ENCODE data around the gene GNAQ.

GNAQ gene

DNA sequence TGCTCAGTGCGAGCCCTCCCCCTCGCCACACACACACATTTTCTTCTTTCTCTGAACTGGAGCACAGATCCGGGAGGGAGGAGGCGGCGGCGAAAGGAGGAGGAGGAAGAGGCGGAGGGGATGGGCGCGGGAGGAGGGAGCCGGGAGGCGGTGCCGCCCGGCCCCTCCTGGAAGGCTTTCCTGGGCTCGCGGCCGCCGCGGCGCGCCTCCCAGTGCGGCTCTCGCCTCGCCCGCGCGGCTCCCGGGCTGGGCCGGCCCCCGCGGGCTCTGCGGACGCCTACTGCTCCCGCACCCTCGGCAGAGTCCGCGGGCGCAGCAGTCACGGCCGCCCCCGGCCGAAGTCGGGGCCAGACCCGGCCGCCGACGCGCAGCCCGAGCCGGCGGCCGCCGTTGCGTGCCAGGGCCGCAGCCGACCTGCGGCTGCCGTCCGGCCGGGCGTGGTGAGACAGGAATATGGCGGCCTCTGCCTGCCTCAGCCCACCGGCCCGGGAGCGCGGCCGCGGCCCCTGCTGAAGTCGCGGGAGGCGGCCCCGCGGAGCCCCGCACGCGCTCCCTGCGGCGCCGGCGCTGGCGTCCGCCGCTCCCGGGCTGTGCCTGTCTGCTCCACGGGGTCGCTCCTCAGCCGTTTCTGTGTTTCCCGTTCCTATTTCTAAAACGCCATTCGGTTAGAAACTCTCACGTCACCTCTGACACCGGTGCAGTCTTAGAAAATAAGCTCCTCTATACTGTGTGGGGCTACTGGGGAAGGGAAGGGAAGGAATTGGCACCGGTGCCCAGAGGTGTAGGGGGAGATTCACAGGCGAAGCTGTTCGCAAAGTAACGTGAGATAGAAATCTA, 500 bp upstream of the GNAQ start:
- DNase-seq (ENCODE audit: low read depth): peak; percentile 62

DNA sequence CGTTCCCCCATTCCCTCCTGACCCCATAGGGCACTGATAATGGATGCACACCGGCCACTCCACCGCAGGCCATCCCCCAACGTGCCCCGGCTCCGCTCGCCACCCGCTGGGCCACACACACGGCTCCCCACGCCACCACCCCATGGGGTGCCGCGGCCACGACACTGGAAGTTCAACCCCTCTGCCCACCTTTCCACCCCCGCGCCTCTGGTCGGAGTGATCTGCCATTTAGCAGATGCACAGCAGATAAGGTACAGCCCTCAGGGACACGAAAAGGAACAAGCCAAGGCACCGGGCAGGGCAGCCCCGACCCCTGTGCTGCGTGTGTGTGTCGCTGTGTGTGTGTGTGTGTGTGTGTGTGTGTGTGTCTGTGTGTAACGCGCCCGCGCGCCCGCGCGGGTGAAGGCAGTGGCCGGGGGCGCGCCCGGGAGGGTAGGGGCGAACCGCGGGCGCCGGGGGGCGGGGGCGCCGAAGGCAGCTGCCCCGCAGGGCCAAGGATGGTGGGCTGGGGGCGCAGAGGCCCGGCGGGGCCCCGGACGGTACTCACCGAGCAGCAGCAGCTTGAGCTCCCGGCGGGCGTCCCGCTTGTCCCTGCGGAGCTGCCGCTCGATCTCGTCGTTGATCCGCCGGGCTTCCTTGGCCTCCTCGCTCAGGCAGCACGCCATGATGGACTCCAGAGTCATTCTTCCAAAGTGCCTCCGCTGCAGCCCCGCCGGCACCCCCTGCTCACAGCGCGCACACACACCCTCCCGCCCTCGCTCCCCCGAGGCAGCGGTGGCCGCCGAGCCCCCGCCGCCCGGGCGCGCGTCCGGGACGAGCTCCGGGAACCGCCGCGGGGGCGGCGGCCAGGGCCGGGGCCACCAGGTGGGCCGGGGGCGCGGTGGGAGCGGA, 813 bp downstream of the GNAQ start:
- DNase-seq (ENCODE audit: low read depth): peak; percentile 45

DNA sequence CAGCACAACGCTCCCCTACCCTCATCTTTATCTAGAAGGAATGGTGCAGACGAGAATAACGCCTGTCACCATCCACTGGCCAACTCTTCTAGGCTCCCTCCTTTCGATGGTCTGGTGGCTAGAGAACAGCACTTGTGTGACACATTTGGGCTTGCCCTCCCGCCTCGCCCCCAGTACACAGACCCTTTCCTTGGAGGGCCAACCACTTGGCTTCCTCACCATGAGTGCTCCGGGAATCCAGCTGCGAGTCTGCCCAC, 1.4 kb downstream of the GNAQ start:
- peak; percentile 12 for DNase-seq (ENCODE audit: low read depth)

DNA sequence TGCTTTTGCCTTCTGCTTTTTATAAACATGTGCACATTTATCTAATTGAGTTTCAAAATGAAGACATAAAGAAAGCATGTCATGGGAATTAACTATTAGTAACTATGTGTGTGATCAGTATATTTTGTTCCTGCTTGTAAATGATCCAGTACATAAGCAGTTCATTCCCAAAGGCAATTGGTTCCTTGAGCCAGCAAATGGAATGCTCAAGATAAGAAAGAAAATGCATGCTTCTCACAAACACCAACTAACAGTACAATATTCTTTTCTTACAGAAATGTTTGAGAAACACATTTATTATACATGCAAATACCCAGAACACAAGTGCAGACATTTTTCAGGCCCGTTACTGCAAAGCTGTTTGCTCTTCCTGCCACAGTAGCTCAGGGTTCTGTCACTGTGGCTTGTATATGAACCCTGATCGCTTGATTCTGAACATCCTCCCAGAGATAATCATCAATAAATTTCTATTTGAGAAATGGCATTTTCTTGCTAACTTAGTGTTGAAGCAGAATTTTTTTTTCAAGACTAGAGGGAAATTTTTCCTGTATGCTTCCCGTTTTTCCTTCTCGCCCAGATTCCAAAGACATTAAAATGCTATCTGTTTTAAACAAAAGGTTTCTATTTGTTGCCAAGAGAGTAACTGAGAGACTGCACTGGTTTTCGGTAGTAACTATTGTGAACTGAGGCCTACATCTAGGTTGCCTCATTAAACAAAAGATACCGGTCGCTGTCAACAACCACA, 1.9 kb downstream of the GNAQ start:
- DNase-seq (ENCODE audit: low read depth): no peak

DNA sequence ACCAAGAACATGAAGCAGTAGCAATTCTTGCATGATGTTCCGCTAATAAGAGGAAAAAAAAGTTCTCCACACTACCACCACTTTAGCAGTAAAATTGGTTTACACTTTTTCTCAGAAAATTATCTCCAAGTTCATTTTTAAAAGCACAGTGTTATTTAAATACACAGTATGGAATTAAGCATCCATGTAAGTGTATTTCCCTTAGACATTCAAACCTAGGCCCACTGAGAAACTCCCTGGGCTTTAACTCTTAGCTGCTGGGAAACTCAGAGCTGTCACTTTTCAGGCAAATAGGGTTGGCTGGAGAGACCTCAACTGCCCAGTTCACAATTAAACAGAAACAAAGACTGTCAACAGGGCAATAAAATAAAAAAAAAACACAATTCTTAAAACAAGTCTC, 2.7 kb downstream of the GNAQ start:
- DNase-seq (ENCODE audit: low read depth): no peak

DNA sequence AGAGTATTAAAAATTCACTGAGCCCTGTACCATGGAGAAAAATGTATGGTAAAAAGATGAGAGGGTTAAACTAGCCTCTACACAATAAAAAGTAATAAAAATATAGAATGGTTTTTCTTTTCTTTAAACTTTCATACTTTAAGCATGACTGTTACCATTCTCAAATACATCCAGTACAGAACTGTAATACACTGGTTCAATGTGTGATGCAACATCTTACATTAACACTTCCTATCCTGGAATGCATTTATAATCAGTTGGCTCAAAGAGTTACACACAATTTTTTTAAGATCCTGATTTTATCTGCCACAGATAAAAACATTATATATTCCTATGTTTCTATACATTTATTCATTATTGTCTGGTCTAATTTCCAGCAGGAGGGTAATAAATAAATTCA, 4.7 kb downstream of the GNAQ start:
- DNase-seq (ENCODE audit: low read depth): no peak

DNA sequence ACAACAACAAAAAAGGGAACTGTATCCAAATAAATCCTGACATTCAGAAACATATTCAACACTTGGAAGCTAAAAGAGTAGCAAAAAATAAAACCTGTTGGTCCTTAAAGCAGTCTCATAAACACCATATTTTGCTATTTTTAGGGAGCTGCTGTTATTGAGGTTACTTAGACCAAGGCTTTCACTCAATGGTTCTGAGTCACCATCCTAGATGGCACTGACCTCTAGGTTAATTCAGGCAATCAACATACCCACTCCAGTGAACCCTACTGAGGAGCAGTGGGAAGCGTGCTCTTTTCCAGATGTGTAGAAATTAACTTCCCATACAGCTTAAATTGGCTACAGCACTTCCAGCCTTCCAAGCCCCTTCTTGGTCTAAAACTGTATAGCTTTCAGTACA, 5.2 kb downstream of the GNAQ start:
- no peak for DNase-seq (ENCODE audit: low read depth)

DNA sequence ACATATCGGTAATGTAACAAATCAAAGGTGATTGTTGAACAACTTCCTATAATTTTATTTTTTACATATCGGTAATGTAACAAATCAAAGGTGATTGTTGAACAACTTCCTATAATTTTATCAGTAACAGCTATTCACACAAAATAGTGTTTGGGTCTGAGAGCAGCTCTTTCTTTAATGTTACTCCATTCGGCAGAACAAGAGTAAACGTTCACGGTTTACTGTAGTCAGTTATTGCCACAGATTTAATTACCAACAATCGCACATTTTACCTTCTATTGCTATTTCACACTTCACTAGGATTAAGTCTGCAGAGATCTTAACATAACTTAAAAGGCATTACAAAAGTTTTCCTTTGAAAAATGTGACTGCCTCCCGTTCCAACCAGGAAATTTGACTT, 6.4 kb downstream of the GNAQ start:
- no peak for DNase-seq (ENCODE audit: low read depth)

DNA sequence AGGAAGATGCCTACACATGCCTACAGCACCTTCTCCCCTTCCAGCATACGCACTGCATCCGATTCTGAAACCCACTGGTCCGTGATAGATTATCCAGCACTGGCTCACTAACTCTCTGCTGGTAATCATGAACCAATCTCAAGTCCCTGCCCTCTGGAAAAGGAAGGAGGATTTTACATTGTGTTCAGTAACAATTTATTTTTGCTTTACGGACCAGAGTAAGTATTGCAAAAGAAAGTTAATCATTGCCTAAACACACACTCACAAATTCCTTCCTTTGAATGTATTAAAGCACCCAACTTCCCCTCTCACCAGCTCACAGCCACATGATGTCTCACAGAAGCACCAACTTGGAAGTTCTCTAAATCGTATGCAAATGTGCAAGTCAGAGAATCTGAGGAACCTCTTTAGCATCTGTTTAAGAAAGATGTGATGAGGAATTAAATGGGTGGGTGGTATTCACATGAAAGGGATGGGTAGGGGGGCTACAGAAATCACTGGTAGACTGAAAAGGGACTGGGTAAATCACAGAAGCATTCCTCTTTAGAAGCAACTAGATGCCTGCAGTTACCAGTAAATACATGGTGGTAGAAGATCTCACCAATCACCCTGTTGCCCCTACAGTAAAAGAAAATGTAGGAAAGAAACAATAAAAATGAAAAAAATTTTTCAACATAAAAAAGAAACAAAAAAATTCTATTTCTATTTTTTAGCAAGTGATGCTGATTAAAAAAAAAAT, 8.4 kb downstream of the GNAQ start:
- DNase-seq (ENCODE audit: low read depth): no peak

DNA sequence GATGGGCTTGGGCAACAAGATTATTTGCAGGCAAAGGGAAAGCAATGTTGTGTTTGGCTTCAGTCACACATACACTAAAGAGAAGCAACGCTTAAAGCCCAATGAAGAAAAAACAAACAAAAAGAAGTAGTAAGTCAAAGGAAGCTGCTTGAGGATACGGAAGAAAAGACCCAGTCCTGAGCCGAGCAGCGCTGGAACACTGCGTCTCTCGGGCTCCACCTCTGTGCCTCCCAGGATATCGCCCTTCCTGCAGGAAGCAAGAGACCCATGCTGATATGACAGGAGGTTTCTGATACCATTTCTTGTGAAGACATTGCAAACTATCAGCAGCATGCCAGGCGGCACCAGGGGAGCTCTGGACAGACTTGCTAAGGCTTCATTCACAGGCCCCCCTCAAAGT, 9.9 kb downstream of the GNAQ start:
- DNase-seq (ENCODE audit: low read depth): no peak

DNA sequence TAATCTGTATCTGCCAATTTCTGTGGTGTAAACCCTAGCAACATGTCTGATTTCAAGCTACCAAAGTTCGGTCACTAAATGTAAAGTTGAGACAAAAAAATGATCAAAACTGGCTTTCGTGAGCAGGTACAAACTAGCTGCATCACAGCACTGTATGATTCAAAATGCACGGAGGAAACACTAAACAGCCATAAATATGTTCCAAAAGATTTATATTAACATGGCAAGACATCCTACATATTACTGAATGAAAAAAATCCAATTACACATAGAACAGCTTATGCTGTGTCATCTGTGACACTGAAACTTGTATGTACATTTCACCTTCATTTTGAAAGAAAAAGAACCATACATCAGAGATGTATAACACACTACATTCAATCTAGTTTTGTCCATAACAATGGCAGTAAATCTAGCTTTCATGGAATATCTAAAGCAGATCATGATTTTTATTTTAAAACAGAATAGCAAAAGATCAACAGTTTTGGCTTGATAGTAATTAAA, 14.4 kb downstream of the GNAQ start:
- no peak for DNase-seq (ENCODE audit: low read depth)

DNA sequence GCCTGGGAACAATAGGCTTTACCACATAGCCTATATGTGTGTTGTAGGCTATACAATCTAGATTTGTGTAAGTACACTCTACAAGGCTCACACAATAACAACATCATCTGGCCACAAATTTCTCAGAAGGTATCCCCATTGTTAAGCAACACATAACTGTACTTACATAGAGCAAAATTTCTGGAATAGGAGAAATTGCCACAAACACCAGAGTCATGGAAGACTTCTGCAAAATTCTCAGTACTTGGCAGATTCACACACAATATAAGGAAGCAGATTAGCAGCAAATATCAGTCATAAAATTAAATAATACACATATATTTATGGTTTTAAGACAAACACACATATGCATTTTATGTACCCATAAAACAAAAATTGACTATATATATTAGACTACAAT, 16.4 kb downstream of the GNAQ start:
- DNase-seq (ENCODE audit: low read depth): no peak

DNA sequence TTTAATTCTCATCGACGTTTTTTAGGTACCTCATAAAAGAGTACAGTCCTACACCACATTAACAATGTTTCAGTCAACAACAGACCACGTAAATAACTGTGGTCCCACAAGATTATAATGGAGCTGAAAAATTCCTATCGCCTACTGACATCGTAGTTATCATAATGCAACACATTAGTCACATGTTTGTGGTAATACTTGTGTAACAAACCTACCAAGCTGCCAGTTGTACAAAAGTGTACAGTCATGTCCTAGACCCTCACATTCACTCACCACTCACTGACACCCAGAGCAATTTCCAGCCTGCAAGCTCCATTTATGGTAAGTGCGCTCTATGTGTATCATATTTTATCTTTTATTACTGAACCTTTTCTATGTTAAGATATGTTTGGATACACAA, 16.8 kb downstream of the GNAQ start:
- no peak for DNase-seq (ENCODE audit: low read depth)

DNA sequence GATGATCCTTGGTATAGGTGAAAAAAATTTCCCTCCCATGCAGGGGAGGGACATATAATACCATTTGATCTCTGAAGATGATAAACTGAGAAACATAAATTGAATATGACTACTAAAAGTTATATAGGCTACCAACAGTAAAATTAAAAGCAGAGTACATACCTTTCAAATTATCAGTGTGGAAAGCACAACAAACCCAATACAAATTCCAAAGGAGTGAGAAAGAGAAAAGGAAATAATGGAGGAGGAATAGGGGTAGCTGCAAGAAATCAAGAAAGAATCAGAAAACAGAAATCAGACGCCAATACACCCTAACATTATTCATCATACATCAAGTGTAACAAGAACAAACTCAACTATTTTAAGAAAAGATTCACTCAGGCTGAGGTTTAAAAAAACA, 17.7 kb downstream of the GNAQ start:
- DNase-seq (ENCODE audit: low read depth): no peak

DNA sequence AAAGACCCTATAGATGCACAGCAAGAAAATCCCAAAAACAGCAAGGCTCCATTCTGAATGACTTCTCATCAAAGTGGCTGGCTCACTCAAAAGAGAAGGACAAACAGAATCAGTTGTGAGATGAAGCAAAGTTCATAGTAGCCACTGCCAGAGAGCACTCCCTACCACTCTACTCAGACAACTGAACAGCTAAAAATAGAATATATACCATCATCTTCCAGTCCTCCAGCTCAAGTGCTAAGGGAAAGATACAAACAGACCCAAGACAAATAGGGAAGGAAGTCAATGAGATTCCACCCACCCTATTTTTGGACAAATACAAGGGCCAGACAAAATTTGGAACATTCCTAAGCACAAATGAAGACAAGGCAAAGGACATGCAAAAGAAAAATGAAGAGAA, 20.6 kb downstream of the GNAQ start:
- DNase-seq (ENCODE audit: low read depth): no peak

DNA sequence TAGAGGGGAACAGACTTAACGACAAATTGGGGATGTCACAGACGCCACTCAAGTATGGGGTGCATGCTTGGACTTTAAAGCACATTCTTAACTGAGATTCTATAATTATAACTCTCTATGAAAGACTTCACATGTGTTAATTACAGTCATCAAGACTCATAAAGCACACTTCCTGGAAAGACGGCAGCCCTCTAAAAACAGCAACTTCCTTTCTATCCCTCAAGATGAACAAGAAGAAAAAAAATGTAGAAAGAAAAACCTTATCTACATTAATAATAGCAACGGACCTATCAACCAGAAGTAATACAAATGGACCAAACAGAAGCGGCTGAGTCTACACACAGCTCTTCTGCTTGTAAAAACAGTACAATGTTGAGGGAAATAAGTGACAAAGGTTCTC, 21.2 kb downstream of the GNAQ start:
- no peak for DNase-seq (ENCODE audit: low read depth)

DNA sequence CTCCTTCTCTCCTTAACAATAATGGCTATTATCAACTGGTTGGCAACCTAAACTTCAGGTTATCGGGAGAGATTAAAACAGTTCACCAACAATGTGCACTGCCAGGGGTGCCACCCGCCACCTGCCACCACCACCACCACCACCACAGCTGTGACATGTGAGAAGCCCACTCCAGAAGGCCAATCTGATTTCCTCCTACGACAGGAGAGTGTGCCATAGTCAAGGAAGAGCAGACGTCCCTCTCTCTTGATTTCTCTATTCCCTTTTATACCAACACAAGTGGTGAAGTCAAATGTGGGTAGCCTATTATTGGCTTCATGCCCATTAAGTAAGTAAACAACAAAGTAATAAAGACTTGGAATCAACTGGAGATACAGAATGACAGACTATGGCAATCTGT, 22.4 kb downstream of the GNAQ start:
- DNase-seq (ENCODE audit: low read depth): no peak

DNA sequence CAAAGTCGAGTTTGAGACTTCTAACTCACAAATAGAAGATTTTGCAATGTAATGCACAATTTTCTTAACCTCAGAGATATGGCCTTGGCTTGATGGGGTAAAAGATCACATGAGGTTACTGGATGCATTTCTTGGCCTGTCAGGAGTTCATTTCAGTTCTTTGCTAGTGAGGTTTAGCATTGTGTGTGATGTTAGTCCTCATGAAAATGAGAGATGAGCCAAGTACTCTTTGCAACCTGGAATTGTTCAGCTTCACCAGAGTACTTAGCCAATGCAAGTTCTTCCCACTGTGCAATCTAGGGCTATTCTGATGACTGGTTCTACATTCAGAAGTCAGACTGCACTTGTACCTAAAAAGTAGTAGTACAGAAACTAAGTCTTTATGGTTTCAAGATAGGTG, 24.9 kb downstream of the GNAQ start:
- DNase-seq (ENCODE audit: low read depth): no peak

DNA sequence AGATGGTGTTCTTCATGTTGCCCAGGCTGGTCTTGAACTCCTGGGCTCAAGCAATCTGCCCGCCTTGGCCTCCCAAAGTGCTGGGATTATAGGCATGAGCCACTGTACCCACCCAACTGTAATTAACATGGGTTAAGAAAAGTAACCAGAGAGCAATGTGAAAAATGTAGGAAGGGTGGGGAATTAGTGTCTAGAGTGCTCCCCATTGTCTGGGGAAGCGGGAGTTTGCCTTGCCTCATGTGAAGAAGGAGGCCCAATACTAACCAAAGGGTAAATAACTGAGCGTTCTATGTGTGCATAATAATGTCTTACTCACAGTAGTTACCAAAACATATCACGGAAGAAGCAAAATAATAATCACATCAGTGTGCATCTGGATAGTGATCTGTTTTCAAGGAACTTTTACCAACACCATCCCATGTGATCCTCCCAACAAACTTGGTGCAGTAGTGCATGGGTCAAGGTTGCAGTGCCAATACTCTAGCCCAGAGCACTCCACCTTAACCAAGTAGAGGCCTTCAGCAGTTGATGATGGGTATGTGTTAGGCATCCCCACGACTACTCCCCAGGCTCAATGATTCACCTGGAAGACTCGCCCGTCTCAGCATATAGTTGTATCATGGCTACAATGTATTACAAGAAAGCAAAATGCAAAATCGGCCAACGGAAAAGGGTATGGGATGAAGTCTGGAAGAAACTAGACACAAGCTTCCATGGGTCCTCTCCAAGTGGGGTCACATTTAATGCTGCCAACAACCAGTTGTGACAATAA, 26.2 kb downstream of the GNAQ start:
- no peak for DNase-seq (ENCODE audit: low read depth)

DNA sequence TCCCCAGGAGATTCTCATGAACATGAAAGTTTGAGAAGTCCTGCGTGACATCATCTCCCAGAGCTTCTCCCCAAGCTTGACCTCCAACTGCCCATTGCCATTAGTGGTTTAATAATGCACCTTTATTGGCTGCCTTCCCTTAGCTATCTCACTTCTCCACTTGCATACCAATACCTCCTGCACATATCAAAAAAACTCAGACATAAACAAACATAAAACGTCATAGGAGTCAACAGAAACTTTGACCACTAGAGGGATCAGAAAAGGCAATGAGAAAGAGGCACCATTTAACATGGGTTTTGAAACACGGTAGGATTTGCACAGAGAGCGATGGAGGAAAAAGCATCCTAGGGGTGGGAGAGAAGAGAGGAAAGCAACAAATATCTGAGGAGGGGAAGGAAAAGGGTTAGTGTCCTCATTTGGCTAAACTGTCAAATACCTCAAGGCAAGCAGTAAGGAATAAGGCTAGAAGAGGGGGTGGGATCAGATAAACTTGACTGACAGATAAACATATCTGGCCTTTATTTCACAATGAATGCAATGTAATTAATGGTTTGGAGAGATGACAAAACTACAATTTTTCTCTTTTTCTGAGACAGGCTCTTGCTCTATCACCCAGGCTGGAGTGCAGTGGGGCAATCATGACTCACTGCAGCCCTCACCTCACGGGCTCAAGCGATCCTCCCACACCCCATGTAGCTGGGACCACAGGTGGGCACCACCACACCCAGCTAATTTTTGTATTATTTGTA, 27.0 kb downstream of the GNAQ start:
- DNase-seq (ENCODE audit: low read depth): no peak

DNA sequence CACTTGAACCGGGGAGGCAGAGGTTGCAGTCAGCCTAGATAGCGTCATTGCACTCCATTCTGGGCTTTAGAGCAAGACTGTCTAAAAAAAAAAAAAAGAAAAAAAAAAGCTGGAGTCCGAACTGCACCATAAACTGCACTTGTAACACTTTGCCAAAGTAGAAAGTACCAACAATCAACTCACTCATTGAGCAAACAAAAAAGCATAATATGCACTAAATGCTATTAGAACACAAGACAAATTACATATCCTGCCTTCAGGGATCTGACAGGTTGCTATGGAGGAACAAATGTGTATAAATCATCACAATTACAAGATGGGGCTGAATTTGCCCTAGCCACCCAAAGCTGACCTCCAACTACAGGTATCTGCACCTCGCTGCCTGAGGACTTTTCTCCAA, 27.9 kb downstream of the GNAQ start:
- DNase-seq (ENCODE audit: low read depth): no peak
